ENCODE results near the gene PEA15.

The PEA15 gene

DNA sequence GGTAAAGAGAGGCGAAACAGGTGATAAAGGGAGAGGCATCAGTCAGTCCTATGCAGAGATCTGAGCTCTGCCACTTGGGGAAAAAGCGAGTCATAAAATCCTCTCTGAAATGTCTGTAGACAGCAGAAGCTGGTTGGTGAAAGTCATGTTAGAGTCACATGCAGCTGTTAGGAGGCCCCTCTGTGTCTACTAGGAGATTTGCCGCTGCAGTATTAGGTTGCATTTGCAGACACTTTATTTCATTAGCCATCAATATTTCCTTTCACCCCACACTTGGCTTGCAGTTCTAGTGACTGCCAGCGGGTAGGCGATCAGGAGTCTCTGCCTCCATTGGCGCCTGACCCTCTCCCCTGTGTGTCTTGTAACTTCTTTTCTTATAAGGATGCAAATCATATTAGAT lies 37.6 kb upstream of the PEA15 start:
- no peak for DNase-seq (ENCODE audit: low read depth)
- H3K4me3 ChIP-seq (ENCODE audit: low read depth, low read length), result no peak overlapping the region
- TF ChIP-seq, protein P1, sequence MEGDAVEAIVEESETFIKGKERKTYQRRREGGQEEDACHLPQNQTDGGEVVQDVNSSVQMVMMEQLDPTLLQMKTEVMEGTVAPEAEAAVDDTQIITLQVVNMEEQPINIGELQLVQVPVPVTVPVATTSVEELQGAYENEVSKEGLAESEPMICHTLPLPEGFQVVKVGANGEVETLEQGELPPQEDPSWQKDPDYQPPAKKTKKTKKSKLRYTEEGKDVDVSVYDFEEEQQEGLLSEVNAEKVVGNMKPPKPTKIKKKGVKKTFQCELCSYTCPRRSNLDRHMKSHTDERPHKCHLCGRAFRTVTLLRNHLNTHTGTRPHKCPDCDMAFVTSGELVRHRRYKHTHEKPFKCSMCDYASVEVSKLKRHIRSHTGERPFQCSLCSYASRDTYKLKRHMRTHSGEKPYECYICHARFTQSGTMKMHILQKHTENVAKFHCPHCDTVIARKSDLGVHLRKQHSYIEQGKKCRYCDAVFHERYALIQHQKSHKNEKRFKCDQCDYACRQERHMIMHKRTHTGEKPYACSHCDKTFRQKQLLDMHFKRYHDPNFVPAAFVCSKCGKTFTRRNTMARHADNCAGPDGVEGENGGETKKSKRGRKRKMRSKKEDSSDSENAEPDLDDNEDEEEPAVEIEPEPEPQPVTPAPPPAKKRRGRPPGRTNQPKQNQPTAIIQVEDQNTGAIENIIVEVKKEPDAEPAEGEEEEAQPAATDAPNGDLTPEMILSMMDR (IDR thresholded peaks at IDR 0.05; ENCODE audit: low read depth, low read length, missing control alignments), result no peak

DNA sequence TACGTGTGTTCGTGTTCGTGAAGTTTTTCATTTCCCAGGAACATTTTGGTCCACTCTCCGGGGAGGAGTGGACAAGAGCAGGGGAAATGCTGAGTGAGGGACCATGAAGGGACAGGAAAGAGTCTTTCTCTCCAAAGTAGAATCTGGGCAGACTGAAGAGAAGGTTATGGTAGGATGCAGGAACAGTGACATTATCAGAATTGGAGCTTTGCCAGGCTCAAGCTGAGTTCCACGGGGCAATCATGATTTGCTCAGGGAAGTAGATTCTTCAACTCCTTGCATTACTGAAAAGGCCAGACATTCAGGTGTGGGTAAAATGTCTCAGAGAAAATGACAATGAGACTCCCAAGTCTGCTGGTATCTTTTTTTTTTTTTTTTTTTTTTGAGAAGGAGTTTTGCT lies 37.2 kb upstream of the PEA15 start:
- TF ChIP-seq, protein P1 (IDR thresholded peaks at IDR 0.05; ENCODE audit: low read depth, low read length, missing control alignments), result no peak
- no peak for DNase-seq (ENCODE audit: low read depth)
- no peak overlapping the region for H3K4me3 ChIP-seq (ENCODE audit: low read depth, low read length)

DNA sequence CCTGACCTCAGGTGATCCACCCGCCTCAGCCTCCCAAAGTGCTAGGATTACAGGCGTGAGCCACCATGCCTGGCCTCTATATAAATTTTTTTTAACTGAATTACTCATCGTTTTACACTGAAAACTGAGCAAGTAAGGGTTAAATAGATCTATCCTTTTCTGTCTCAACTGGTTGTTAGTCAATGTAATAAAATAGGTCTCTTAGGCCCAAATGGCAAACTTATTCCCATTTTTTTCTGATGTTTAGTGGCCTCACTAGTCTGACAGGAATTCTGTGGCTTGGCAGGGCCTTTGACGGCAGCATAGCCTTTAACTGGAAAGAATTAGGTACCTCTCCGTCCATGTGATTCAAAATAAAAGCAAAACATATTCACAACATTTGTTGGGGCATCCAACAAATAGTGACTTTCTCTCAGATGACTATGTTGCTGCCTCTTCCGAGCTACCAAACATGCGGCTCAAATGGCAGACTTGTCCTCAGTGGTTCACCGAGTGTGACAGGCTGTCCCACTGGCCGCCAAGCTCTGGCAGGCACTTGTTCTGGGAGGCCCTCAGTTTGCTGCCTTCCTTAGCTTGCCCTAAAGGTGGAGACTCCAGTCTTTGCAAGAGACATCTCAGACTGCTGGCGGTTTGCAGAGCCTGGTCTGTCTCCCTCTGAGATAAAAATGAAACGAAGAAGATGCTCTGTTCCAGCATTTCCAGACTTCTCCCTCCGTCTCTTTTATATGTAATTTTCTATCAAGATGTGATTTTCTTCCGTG lies 36.4 kb upstream of the PEA15 start:
- TF ChIP-seq, protein P1 (IDR thresholded peaks at IDR 0.05; ENCODE audit: low read depth, low read length, missing control alignments), result no peak
- no peak overlapping the region for H3K4me3 ChIP-seq (ENCODE audit: low read depth, low read length)
- no peak for DNase-seq (ENCODE audit: low read depth)

DNA sequence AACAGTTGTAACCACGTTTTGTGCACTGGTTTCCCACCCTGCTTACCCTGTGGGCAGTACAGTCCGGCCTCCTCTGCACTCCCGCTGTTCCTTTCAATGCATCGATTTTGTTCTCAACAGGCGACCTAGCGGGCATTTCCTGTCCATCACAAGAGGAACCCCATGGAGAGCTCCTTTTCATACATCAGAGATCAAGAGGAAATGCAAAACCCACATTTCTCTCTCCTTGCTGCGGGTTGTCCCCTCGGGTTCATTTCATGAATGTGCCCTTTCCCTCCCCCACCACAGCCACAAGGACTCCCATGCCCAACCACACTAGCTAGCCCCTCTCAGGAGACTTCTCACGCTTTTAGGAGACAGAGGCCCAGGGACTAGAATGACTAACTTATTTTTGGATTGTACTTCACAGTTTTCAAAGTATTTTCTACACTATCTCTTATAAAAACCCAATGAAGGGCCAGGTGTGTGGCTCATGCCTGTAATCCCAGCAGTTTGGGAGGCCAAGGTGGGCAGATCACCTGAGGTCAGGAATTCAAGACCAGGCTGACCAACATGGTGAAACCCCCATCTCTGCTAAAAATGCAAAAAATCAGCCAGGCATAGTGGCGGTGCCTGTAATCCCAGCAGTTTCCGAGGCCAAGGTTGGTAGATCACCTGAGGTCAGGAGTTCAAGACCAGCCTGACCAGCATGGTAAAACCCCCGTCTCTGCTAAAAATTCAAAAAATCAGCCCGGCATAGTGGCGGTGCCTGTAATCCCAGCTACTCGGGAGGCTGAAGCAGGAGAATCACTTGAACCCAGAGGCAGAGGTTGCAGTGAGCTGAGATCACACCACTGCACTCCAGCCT lies 35.4 kb upstream of the PEA15 start:
- no peak overlapping the region for H3K4me3 ChIP-seq (ENCODE audit: low read depth, low read length)
- TF ChIP-seq, protein P1 (IDR thresholded peaks at IDR 0.05; ENCODE audit: low read depth, low read length, missing control alignments), result no peak
- peak; percentile 45 for DNase-seq (ENCODE audit: low read depth)

DNA sequence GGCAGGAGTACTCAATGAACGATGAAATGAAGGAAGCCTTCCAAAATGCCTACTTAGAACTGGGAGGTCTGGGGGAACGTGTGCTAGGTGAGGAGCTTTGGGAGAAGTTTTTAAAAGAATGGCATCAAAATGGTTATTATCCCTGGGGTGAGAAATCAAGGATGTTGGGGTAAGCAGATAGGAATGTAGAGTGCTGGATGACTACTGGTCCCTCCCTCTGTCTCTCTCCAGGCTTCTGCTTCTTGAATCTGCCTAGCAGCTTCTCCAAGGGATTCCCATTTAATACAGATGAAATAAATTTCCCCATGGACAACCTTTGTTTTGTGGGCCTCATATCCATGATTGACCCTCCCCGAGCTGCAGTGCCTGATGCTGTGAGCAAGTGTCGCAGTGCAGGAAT lies 33.8 kb upstream of the PEA15 start:
- DNase-seq (ENCODE audit: low read depth), result no peak

DNA sequence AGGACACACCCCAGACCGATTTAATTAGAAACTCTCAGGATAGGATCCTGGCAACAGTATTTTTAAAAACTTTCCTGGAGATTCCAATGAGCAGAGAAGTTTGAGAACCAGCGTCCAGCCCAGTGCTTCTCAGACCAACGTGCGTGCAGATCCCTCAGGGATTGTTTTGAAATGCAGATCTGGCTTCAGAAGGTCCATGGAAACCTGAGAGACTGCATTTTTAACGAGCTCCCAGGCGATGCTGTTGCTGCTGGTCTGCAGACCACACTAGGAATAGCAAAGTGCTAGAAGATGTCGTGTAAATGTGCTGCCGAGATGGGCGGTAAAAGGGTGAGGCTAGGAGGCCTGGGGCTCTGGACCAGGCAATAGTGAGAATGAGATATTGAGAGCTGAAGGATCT lies 33.2 kb upstream of the PEA15 start:
- DNase-seq (ENCODE audit: low read depth), result no peak
- no peak overlapping the region for H3K4me3 ChIP-seq (ENCODE audit: low read depth, low read length)
- TF ChIP-seq, protein P1 (IDR thresholded peaks at IDR 0.05; ENCODE audit: low read depth, low read length, missing control alignments), result no peak

More for the DNA sequence above, 33.8 kb upstream of the PEA15 start:
- H3K4me3 ChIP-seq (ENCODE audit: low read depth, low read length), result no peak overlapping the region
- TF ChIP-seq, protein P1 (IDR thresholded peaks at IDR 0.05; ENCODE audit: low read depth, low read length, missing control alignments), result no peak

All from GM12864 (cell line).